K562 (cell line): Measurements from ENCODE around the gene PLEKHG5. TPM values are rescaled to one million over a fixed set of nuclear protein-coding genes. Genes with fewer than 3 reads are reported as not detected.
A peak's percentile ranks its signal among the peaks of the same experiment; 100 is the strongest.

Experiments used
- CCNT2 ChIP-seq: IDR thresholded peaks from 2 replicates; pipeline ENCODE4 v1.6.1; 2011; ENCODE audit warnings: borderline replicate concordance, low read depth, mild to moderate bottlenecking, moderate library complexity, mixed read lengths, low read length; ENCODE audit not compliant: insufficient read length; ENCODE audit errors: extremely low read depth
- FOSL1 ChIP-seq: fragments of 200-800 bp; sonication (Bioruptor generic); conservative IDR thresholded peaks from 2 replicates; pipeline ENCODE4 v1.6.1; 2016; ENCODE audit warnings: missing genetic modification characterization, missing compliant biosample characterization
- HSF4 ChIP-seq: fragments of 250-450 bp; sonication (Bioruptor Pico); IDR thresholded peaks from 2 replicates; pipeline ENCODE4 v2.1.2; 2022; ENCODE audit warnings: mild to moderate bottlenecking, moderate library complexity, borderline replicate concordance
- IRF2 ChIP-seq: sonication (generic); formaldehyde crosslinking; IDR thresholded peaks from 2 replicates; pipeline ENCODE4 v1.8.1; 2022; ENCODE audit warnings: mild to moderate bottlenecking, missing genetic modification reagents
- KDM2B ChIP-seq: fragments of 250-450 bp; sonication (Bioruptor Pico); IDR thresholded peaks from 2 replicates; pipeline ENCODE4 v1.8.0; 2021; ENCODE audit warnings: mild to moderate bottlenecking, moderate library complexity
- L3MBTL2 ChIP-seq: fragments of 450-650 bp; IDR thresholded peaks from 2 replicates; pipeline ENCODE4 v1.6.1; 2016; ENCODE audit warnings: mild to moderate bottlenecking, moderate library complexity
- MTA3 ChIP-seq: fragments of 450-650 bp; formaldehyde crosslinking; IDR thresholded peaks from 2 replicates; pipeline ENCODE4 v1.6.1; 2017; ENCODE audit warnings: mild to moderate bottlenecking, borderline replicate concordance
- NCOA6 ChIP-seq: fragments of 450-650 bp; IDR thresholded peaks from 2 replicates; pipeline ENCODE4 v1.6.1; 2017; ENCODE audit warnings: mild to moderate bottlenecking
- RHOXF2B ChIP-seq: fragments of 250-450 bp; sonication (Bioruptor Pico); conservative IDR thresholded peaks from 2 replicates; pipeline ENCODE4 v1.5.1; 2021
- SRSF9 ChIP-seq: fragments of 200-400 bp; formaldehyde crosslinking; IDR thresholded peaks from 2 replicates; pipeline ENCODE4 v1.6.1; 2017; ENCODE audit warnings: low read depth, low read length, borderline replicate concordance
- ZNF436 ChIP-seq: fragments of 250-450, 450-650 bp; sonication (Bioruptor Pico); formaldehyde crosslinking; IDR thresholded peaks from 2 replicates; pipeline ENCODE4 v1.7.0; 2020; ENCODE audit warnings: mild to moderate bottlenecking
- polyA plus RNA-seq, 8 experiments: library from polyadenylated mRNA; depleted of rRNA in 4 of 8; stranded (reverse) in 5 of 8; unstranded in 3 of 8; fragments of >200 nt; fragmentation: Nextera tagmentation in 2 of 8; fragmentation: Illumina TruSeq in 1 of 8; extraction: Ambion mirVana in 2 of 8; extraction: Trizol in 1 of 8; gene quantifications; 2 replicates each; pipeline versions ENCODE4 v1.2.1 to v1.2.3, GENCODE V29; 2011 to 2014; ENCODE audit warnings: inconsistent platforms in 1 of 8, missing spikeins in 1 of 8
- total RNA-seq, 7 experiments: library from RNA; depleted of rRNA in 6 of 7; stranded (reverse); fragments of >200 nt in 6 of 7; fragmentation: Illumina TruSeq in 2 of 7; extraction: Trizol in 2 of 7; gene quantifications; 2 replicates each; pipeline versions ENCODE4 v1.2.1 to v1.2.3, GENCODE V29; 2011 to 2021; ENCODE audit warnings: low replicate concordance in 1 of 7
- TF ChIP-seq, protein P1 (sequence below): fragments of 450-650 bp; formaldehyde crosslinking; IDR thresholded peaks from 2 replicates; pipeline ENCODE4 v1.4.0; 2020; ENCODE audit warnings: mild to moderate bottlenecking, mixed read lengths
- TF ChIP-seq, protein P2 (sequence below): fragments of 450-650 bp; IDR thresholded peaks from 2 replicates; pipeline ENCODE4 v1.6.1; 2016; ENCODE audit warnings: borderline replicate concordance
- TF ChIP-seq, protein P3 (sequence below): sonication (generic); formaldehyde crosslinking; IDR thresholded peaks from 2 replicates; pipeline ENCODE4 v1.8.1; 2023; ENCODE audit warnings: mild to moderate bottlenecking, missing genetic modification reagents
- TF ChIP-seq, protein P4 (sequence below): fragments of 200-800 bp; sonication (Bioruptor generic); IDR thresholded peaks from 2 replicates; pipeline ENCODE4 v1.6.1; 2016; ENCODE audit warnings: missing genetic modification characterization, missing compliant biosample characterization

The PLEKHG5 gene
- total and polyA plus RNA-seq, 9 of the 15 experiments (the other 6 are each of a cell fraction or from before 2014, with no cell fraction given), result 0.04 to 0.29 (median 0.09) TPM; not detected in 3

DNA sequence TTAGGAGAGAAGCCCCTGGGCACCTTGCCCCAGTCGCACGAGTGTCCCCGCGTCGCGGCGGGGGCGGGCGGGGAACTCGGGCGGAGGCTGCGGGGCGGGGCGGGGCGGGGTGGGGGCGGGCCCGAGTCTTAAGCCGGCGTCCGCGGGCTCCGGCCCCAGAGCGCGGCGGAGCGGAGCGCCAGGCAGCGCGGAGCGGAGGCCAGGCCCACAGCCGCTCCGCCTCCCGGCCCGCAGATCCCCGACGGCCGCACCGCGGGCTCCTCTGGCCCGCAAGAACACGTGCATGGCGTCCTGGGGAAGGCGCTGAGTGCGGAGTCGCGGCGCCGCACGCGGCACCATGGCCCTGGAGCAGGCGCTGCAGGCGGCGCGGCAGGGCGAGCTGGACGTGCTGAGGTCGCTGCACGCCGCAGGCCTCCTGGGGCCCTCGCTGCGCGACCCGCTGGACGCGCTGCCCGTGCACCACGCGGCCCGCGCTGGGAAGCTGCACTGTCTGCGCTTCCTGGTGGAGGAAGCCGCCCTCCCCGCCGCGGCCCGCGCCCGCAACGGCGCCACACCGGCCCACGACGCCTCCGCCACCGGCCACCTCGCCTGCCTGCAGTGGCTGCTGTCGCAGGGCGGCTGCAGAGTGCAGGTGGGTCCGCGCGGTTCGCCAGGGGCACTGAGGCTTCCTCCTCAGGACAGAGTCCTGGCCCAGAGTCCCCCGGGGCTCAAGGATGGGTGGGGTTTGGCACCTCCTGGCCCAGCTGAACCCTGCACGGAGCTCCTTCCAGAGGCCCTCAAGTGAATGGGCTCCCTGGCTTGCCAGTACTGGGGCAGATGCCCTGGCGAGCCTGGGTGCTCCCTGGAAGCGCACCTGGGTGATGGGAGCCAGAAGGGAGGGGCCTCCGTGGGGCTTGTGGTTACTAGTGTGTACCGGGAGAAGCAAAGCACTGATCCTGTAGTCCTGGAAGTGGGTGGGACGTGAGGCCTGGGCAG lies 66.6 kb downstream of the PLEKHG5 start, which contains the start of gene ESPN (continued):
- TF ChIP-seq, protein P1, sequence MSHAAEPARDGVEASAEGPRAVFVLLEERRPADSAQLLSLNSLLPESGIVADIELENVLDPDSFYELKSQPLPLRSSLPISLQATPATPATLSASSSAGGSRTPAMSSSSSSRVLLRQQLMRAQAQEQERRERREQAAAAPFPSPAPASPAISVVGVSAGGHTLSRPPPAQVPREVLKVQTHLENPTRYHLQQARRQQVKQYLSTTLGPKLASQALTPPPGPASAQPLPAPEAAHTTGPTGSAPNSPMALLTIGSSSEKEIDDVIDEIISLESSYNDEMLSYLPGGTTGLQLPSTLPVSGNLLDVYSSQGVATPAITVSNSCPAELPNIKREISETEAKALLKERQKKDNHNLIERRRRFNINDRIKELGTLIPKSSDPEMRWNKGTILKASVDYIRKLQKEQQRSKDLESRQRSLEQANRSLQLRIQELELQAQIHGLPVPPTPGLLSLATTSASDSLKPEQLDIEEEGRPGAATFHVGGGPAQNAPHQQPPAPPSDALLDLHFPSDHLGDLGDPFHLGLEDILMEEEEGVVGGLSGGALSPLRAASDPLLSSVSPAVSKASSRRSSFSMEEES (CRISPR knock-in tag), result no peak
- peak; percentile 60 for TF ChIP-seq CCNT2
- peak; percentile 34; the same call in 1 of the 2 replicates for TF ChIP-seq KDM2B
- TF ChIP-seq RHOXF2B (CRISPR knock-in tag), result no peak
- no peak; the same call in 1 of the 2 replicates for TF ChIP-seq NCOA6
- TF ChIP-seq, protein P2, sequence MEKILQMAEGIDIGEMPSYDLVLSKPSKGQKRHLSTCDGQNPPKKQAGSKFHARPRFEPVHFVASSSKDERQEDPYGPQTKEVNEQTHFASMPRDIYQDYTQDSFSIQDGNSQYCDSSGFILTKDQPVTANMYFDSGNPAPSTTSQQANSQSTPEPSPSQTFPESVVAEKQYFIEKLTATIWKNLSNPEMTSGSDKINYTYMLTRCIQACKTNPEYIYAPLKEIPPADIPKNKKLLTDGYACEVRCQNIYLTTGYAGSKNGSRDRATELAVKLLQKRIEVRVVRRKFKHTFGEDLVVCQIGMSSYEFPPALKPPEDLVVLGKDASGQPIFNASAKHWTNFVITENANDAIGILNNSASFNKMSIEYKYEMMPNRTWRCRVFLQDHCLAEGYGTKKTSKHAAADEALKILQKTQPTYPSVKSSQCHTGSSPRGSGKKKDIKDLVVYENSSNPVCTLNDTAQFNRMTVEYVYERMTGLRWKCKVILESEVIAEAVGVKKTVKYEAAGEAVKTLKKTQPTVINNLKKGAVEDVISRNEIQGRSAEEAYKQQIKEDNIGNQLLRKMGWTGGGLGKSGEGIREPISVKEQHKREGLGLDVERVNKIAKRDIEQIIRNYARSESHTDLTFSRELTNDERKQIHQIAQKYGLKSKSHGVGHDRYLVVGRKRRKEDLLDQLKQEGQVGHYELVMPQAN, result no peak
- TF ChIP-seq HSF4 (CRISPR knock-in tag), result 0 out of 2 replicates have a peak, but pooled peaks have one; percentile 51
- TF ChIP-seq, protein P3, sequence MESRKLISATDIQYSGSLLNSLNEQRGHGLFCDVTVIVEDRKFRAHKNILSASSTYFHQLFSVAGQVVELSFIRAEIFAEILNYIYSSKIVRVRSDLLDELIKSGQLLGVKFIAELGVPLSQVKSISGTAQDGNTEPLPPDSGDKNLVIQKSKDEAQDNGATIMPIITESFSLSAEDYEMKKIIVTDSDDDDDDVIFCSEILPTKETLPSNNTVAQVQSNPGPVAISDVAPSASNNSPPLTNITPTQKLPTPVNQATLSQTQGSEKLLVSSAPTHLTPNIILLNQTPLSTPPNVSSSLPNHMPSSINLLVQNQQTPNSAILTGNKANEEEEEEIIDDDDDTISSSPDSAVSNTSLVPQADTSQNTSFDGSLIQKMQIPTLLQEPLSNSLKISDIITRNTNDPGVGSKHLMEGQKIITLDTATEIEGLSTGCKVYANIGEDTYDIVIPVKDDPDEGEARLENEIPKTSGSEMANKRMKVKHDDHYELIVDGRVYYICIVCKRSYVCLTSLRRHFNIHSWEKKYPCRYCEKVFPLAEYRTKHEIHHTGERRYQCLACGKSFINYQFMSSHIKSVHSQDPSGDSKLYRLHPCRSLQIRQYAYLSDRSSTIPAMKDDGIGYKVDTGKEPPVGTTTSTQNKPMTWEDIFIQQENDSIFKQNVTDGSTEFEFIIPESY, result peak; percentile 92
- TF ChIP-seq SRSF9, result no peak
- no peak for TF ChIP-seq FOSL1
- TF ChIP-seq ZNF436 (CRISPR knock-in tag), result no peak
- TF ChIP-seq L3MBTL2, result peak; percentile 85
- TF ChIP-seq, protein P4, sequence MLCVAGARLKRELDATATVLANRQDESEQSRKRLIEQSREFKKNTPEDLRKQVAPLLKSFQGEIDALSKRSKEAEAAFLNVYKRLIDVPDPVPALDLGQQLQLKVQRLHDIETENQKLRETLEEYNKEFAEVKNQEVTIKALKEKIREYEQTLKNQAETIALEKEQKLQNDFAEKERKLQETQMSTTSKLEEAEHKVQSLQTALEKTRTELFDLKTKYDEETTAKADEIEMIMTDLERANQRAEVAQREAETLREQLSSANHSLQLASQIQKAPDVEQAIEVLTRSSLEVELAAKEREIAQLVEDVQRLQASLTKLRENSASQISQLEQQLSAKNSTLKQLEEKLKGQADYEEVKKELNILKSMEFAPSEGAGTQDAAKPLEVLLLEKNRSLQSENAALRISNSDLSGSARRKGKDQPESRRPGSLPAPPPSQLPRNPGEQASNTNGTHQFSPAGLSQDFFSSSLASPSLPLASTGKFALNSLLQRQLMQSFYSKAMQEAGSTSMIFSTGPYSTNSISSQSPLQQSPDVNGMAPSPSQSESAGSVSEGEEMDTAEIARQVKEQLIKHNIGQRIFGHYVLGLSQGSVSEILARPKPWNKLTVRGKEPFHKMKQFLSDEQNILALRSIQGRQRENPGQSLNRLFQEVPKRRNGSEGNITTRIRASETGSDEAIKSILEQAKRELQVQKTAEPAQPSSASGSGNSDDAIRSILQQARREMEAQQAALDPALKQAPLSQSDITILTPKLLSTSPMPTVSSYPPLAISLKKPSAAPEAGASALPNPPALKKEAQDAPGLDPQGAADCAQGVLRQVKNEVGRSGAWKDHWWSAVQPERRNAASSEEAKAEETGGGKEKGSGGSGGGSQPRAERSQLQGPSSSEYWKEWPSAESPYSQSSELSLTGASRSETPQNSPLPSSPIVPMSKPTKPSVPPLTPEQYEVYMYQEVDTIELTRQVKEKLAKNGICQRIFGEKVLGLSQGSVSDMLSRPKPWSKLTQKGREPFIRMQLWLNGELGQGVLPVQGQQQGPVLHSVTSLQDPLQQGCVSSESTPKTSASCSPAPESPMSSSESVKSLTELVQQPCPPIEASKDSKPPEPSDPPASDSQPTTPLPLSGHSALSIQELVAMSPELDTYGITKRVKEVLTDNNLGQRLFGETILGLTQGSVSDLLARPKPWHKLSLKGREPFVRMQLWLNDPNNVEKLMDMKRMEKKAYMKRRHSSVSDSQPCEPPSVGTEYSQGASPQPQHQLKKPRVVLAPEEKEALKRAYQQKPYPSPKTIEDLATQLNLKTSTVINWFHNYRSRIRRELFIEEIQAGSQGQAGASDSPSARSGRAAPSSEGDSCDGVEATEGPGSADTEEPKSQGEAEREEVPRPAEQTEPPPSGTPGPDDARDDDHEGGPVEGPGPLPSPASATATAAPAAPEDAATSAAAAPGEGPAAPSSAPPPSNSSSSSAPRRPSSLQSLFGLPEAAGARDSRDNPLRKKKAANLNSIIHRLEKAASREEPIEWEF (CRISPR knock-in tag), result no peak
- TF ChIP-seq MTA3, result 0 out of 2 replicates have a peak, but pooled peaks have one; percentile 35
- peak; percentile 53; the same call in 1 of the 2 replicates for TF ChIP-seq IRF2
